HCT116 (cell line): Measurements from ENCODE around the gene GABBR1. TPM values are rescaled to one million over a fixed set of nuclear protein-coding genes. Genes with fewer than 3 reads are reported as not detected.

Source experiments
- ATAC-seq: fragments of 200-7000 bp; cut with Tn5 transposase; 2 replicates; pipeline ENCODE4 v1.9.1; 2020; ENCODE audit warnings: mild to moderate bottlenecking, moderate library complexity
- BruUV-seq: library from RNA; stranded (reverse); fragments of 400-500 nt; replicated peaks from 2 replicates; lab custom pipeline; 2021; lab: Mats Ljungman, UMichigan
- CTCF ChIA-PET: fragments of 300-600 bp; sonication (Branson Sonifier 250); formaldehyde crosslinking; loops from one replicate; lab custom pipeline; 2021; ENCODE audit warnings: antibody characterized with exemption; lab: Charles Lee
- POLR2A ChIA-PET: fragments of 300-600, 350-600 bp; sonication (Branson Sonifier 250); formaldehyde crosslinking; loops from one replicate; lab custom pipeline; 2021; ENCODE audit warnings: antibody characterized with exemption; lab: Charles Lee
- RAD21 ChIA-PET, 2 experiments: fragments of 300-600 bp; sonication (Branson Sonifier 250); formaldehyde crosslinking; loops; one replicate each; lab custom pipeline; 2023; ENCODE audit warnings: low total read pairs in 2 of 2; ENCODE audit not compliant: uncharacterized antibody in 2 of 2, unreplicated experiment in 2 of 2, low non-redundant PET in 1 of 2; lab: Charles Lee
- DNase-seq: peaks from one replicate; pipeline ENCODE4 v3.0.0-alpha.2; 2010; ENCODE audit warnings: low read depth, low spot score
- H2AFZ ChIP-seq: fragments of 200-600 bp; shearing (Covaris generic), sonication (generic); 2 replicates; pipeline ENCODE4 v1.6.1; 2017; ENCODE audit warnings: low read depth, mixed run types, mixed read lengths, antibody characterized with exemption, low read length; ENCODE audit not compliant: poor library complexity, severe bottlenecking
- H3K27ac ChIP-seq: 2 replicates; pipeline ENCODE4 v1.5.1; 2012; ENCODE audit warnings: low read depth, low read length
- H3K27me3 ChIP-seq: fragments of 200-600 bp; sonication (generic); 2 replicates; pipeline ENCODE4 v1.6.1; 2016; ENCODE audit warnings: mixed run types, low read length, mixed read lengths; ENCODE audit not compliant: insufficient read depth
- H3K36me3 ChIP-seq, 2 experiments: fragments of 200-500 bp in 1 of 2; fragments of 200-600 bp in 1 of 2; sonication (Bioruptor generic) in 1 of 2; sonication (generic) in 1 of 2; 2 replicates each; pipeline versions ENCODE4 v1.5.1 to v1.6.1; 2014 to 2016; ENCODE audit warnings: low read length in 2 of 2, inconsistent platforms in 1 of 2, mixed read lengths in 1 of 2, mixed run types in 1 of 2; ENCODE audit not compliant: insufficient read depth in 2 of 2, control insufficient read depth in 1 of 2
- H3K4me1 ChIP-seq, 2 experiments: fragments of 200-600 bp in 1 of 2; sonication (generic) in 1 of 2; 2 replicates each; pipeline versions ENCODE4 v1.5.1 to v1.6.1; 2012 to 2017; ENCODE audit warnings: low read length in 2 of 2, inconsistent platforms in 1 of 2, mild to moderate bottlenecking in 1 of 2, mixed read lengths in 1 of 2, mixed run types in 1 of 2, moderate library complexity in 1 of 2; ENCODE audit not compliant: insufficient read depth in 2 of 2, control insufficient read depth in 1 of 2
- H3K4me2 ChIP-seq: fragments of 200-600 bp; sonication (generic); 2 replicates; pipeline ENCODE4 v1.6.1; 2017; ENCODE audit warnings: mixed run types, low read length, mixed read lengths
- H3K4me3 ChIP-seq, 2 experiments: fragments of 200-600 bp in 1 of 2; sonication (generic) in 1 of 2; replicated peaks in 1 of 2; 2 replicates each; pipeline ENCODE4 v1.5.1; 2011 to 2016; ENCODE audit warnings: low read length in 2 of 2, control low read depth in 1 of 2, low read depth in 1 of 2, mild to moderate bottlenecking in 1 of 2, mixed read lengths in 1 of 2, mixed run types in 1 of 2
- H3K79me2 ChIP-seq: fragments of 200-600 bp; sonication (generic); 2 replicates; pipeline ENCODE4 v1.6.1; 2017; ENCODE audit warnings: mild to moderate bottlenecking, mixed run types, low read length, moderate library complexity, mixed read lengths; ENCODE audit not compliant: insufficient read depth
- H3K9ac ChIP-seq: fragments of 200-600 bp; sonication (generic); 2 replicates; pipeline ENCODE4 v1.6.1; 2016; ENCODE audit warnings: low read length, mixed read lengths
- H3K9me2 ChIP-seq: fragments of 200-600 bp; sonication (generic), shearing (Covaris generic); 2 replicates; pipeline ENCODE4 v1.6.1; 2017; ENCODE audit warnings: mixed run types, mild to moderate bottlenecking, moderate library complexity; ENCODE audit not compliant: insufficient read depth
- H3K9me3 ChIP-seq, 2 experiments: fragments of 200-500 bp in 1 of 2; fragments of 200-600 bp in 1 of 2; sonication (Bioruptor generic) in 1 of 2; sonication (generic) in 1 of 2; 2 replicates each; pipeline ENCODE4 v1.6.1; 2014 to 2017; ENCODE audit warnings: low read length in 2 of 2, mixed read lengths in 2 of 2, inconsistent platforms in 1 of 2, low read depth in 1 of 2, mild to moderate bottlenecking in 1 of 2, mixed run types in 1 of 2, moderate library complexity in 1 of 2; ENCODE audit not compliant: control insufficient read depth in 1 of 2, insufficient read depth in 1 of 2
- H4K20me1 ChIP-seq: fragments of 200-600 bp; sonication (generic), shearing (Covaris generic); 2 replicates; pipeline ENCODE4 v1.6.1; 2017; ENCODE audit warnings: mixed run types, mild to moderate bottlenecking, moderate library complexity; ENCODE audit not compliant: insufficient read depth
- ATF3 ChIP-seq: IDR thresholded peaks from 2 replicates; pipeline ENCODE4 v1.6.1; 2012
- CBX3 ChIP-seq: IDR thresholded peaks from 2 replicates; pipeline ENCODE4 v1.6.1; 2012; ENCODE audit warnings: low read depth
- CTCF ChIP-seq, 3 experiments: fragments of 200-600 bp in 1 of 3; sonication (generic) in 1 of 3; IDR thresholded peaks in 2 of 3; conservative IDR thresholded peaks in 1 of 3; 2 replicates each; pipeline ENCODE4 v1.5.1; 2012 to 2017; ENCODE audit warnings: low read depth in 2 of 3, low read length in 2 of 3, antibody characterized with exemption in 1 of 3, borderline replicate concordance in 1 of 3, control low read depth in 1 of 3, mild to moderate bottlenecking in 1 of 3, mixed read lengths in 1 of 3, mixed run types in 1 of 3, moderate library complexity in 1 of 3; ENCODE audit not compliant: insufficient read depth in 1 of 3
- EGR1 ChIP-seq: IDR thresholded peaks from 2 replicates; pipeline ENCODE4 v1.6.1; 2012; ENCODE audit warnings: low read depth
- ELF1 ChIP-seq: IDR thresholded peaks from 2 replicates; pipeline ENCODE4 v1.6.1; 2012; ENCODE audit warnings: low read depth, borderline replicate concordance
- EZH2 ChIP-seq: fragments of 200-600 bp; sonication (generic); IDR thresholded peaks from 2 replicates; pipeline ENCODE4 v1.6.1; 2017; ENCODE audit warnings: antibody characterized with exemption, mixed run types
- FOSL1 ChIP-seq: IDR thresholded peaks from 2 replicates; pipeline ENCODE4 v1.6.1; 2012; ENCODE audit warnings: low read depth
- JUND ChIP-seq: IDR thresholded peaks from 2 replicates; pipeline ENCODE4 v1.6.1; 2012
- MAX ChIP-seq: IDR thresholded peaks from 2 replicates; pipeline ENCODE4 v1.6.1; 2012
- POLR2A ChIP-seq: IDR thresholded peaks from 2 replicates; pipeline ENCODE4 v1.7.0; 2011; ENCODE audit warnings: borderline replicate concordance; ENCODE audit not compliant: insufficient read depth, insufficient read length; ENCODE audit errors: extremely low read depth
- RAD21 ChIP-seq: IDR thresholded peaks from 2 replicates; pipeline ENCODE4 v1.6.1; 2012; ENCODE audit warnings: low read depth, mild to moderate bottlenecking
- REST ChIP-seq: IDR thresholded peaks from 2 replicates; pipeline ENCODE4 v1.6.1; 2012; ENCODE audit warnings: low read depth
- TCF7L2 ChIP-seq: IDR thresholded peaks from 2 replicates; pipeline ENCODE4 v1.7.0; 2011; ENCODE audit warnings: borderline replicate concordance, inconsistent platforms; ENCODE audit not compliant: insufficient read depth, insufficient read length; ENCODE audit errors: extremely low read depth
- ZBTB33 ChIP-seq: IDR thresholded peaks from 2 replicates; pipeline ENCODE4 v1.6.1; 2011; ENCODE audit warnings: mild to moderate bottlenecking, low read length, moderate library complexity; ENCODE audit not compliant: insufficient replicate concordance; ENCODE audit errors: extremely low read depth
- ZFX ChIP-seq: fragments of 450-650 bp; IDR thresholded peaks from 2 replicates; pipeline ENCODE4 v1.6.1; 2017
- intact Hi-C: fragments of 100-400 bp; cut with micrococcal nuclease; formaldehyde crosslinking; loops from 2 replicates; pipeline ENCODE4 v1.10.0; 2022
- total RNA-seq: library from RNA; stranded (reverse); gene quantifications from one replicate; pipeline ENCODE4 v1.2.1, GENCODE V29; 2021; ENCODE audit not compliant: unreplicated experiment

GABBR1 gene
- total RNA-seq, 1 experiment from 2014 or later, result 43.4 TPM

GRCh38 chr6:29608131-29608530, 24.9 kb downstream of the GABBR1 start:
- intact Hi-C loops, result no loop called here
- RAD21 ChIA-PET, result no interaction called here
- no peaks in the 10 kb centered on the region for H3K27me3 ChIP-seq
- no peaks in the 10 kb centered on the region for H3K9me3 ChIP-seq
- POLR2A ChIA-PET, result no interaction called here
- no peak overlapping the region for H3K9ac ChIP-seq
- H2AFZ ChIP-seq, result no peak overlapping the region
- no peak overlapping the region for H3K4me2 ChIP-seq
- H3K9me2 ChIP-seq, result no peaks in the 10 kb centered on the region
- no peak for DNase-seq
- H4K20me1 ChIP-seq, result no peaks in the 10 kb centered on the region
- TF ChIP-seq TCF7L2, result no peak
- TF ChIP-seq ZFX, result no peak
- no peak for TF ChIP-seq FOSL1
- no peak for TF ChIP-seq EZH2
- no peak for TF ChIP-seq ATF3
- TF ChIP-seq CBX3, result no peak
- TF ChIP-seq JUND, result no peak
- no peak for TF ChIP-seq EGR1
- no peak for TF ChIP-seq RAD21
- TF ChIP-seq MAX, result no peak
- TF ChIP-seq REST, result no peak
- no peak for TF ChIP-seq ZBTB33
- no peak for TF ChIP-seq POLR2A
- TF ChIP-seq CTCF (IDR thresholded peaks at IDR 0.05 in 2 of 3, conservative IDR thresholded peaks at IDR 0.05 in 1 of 3; ENCODE audit: borderline replicate concordance in 1 of 3, insufficient read depth in 1 of 3, low read depth in 2 of 3, low read length in 2 of 3), result no peak
- no peak for TF ChIP-seq ELF1
- no peaks in the 10 kb centered on the region for H3K79me2 ChIP-seq
- ATAC-seq, result no peak
- no peaks in the 10 kb centered on the region for H3K4me1 ChIP-seq
- no peak overlapping the region for H3K4me3 ChIP-seq
- no TSS peak for BruUV-seq
- CTCF ChIA-PET, result no interaction called here
- peaks cover 11 to 57% of the 10 kb centered on the region in 2 experiments; a peak in 3 of 4 replicates for H3K36me3 ChIP-seq
- no peak overlapping the region for H3K27ac ChIP-seq
